ENCODE measurements around the gene HEXD.
A peak's percentile ranks its signal among the peaks of the same experiment; 100 is the strongest.

Gene HEXD

DNA sequence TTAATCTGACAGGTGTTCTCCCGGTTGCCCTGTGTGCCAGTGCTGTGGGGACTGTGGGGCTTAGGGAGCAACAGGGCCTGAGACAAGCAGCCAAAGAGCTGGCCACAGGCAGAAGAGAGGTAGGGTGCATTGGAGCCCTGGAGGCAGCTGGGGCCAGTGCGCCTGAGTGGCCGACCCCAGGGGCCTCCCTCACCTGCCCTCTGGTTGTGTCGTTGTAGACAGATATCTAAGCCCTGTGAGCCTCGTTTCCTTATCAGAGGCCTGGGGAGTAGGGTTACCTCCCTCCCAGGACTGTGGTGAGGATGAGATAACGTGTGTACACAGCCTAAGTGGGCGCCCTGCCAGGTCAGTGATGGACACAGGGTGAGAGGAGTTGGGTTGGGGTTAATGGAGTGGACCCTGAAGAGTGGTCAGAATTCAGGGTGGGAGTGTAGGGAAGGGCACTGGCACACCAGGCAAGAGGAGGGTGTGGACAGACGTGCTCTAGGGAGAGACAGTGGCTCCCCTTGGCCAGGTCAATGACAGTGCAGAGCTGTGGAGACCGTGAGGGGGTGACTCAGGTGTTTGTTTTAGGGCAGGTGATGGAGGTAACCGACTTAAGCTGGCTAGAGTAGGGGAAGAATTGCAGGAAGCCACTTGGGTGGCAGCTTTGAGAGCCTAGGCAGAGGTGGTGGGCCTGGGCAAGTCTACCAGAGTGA is 43.8 kb downstream of the HEXD start:
- DNase-seq, result no peak

- DNase-seq, result no peak
Observed at GRCh38 chr17:82463391-82463790, 45.2 kb downstream of the HEXD start.

DNA sequence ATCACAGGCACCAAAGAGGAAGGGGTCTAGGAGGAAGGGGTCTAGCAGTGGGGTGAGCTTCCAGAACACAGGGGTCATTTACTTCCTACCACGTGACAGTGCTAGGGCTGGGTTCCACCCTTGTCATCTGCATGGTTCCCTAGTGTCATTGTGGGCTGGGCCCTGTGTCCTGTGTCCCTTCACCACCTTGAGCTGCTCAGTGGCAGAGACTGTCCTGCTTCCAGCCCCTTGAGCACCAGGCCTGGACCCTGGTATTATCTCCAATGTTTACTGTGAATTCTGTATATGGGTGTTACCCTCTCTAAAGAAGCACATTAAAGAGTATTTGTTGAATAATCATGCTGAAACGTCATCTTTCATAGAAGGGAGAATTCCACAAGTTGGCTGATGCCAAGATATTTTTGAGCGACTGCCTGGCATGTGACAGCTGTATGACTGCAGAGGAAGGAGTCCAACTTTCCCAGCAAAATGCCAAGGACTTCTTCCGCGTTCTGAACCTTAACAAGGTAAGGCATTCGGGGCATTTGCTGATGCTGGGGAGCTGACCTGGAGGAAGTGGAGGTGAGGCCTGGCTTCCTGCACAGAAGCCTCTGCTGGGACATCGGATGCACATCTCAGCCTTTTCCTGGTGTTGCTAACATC is 45.9 kb downstream of the HEXD start:
- no peak for DNase-seq

GRCh38 chr17:82464567-82464929 is 46.4 kb downstream of the HEXD start:
- DNase-seq, result no peak

DNA sequence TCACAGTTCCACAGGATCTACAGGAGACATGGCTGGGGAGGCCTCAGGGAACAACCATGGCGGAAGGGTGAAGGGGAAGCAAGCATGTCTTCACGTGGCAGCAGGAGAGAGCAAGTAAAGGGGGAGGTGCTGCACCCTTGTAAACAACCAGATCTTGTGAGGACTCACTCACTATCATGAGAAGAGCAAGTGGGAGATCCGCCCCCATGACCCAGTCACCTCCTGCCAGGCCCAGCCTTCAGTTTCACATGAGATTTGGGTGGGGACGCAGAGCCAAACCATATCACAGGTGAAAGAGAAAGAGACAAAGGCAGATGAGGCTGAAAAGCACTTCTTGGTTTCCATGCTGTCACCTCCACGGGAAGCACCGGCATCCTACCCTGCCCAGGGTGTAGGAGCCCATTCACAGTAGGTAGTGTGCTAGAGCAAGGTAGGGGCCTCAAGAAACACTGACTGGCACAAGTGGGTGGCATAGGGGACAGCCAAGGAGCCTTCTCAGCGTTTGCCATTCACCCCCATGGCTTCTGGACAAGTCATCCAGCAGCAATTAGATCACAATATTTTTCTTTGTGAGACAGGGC is 47.0 kb downstream of the HEXD start:
- DNase-seq, result no peak

- DNase-seq, result no peak
Observed at GRCh38 chr17:82468692-82469091, 50.5 kb downstream of the HEXD start.

GRCh38 chr17:82470065-82470464 is 51.9 kb downstream of the HEXD start:
- no peak for DNase-seq

- DNase-seq, result peak; percentile 93
Observed at GRCh38 chr17:82474223-82475010, 56.3 kb downstream of the HEXD start.

DNA sequence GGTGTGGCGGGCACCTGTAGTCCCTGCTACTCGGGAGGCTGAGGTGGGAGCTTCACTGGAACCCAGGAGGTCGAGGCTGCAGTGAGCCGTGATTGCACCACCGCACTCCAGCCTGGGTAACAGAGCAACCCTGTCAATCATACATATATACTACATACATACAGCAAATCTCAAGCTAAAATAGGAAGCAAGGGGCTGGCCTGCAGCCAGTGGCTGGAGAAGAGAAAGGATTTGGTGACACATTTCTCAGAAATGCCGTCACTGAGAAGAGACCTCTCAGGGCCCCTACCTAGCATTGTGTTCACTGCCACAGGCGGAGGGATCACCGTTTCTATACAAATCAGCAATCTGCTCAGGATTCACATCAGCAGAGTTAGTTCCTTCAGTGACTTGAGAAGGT is 57.3 kb downstream of the HEXD start:
- no peak for DNase-seq

DNA sequence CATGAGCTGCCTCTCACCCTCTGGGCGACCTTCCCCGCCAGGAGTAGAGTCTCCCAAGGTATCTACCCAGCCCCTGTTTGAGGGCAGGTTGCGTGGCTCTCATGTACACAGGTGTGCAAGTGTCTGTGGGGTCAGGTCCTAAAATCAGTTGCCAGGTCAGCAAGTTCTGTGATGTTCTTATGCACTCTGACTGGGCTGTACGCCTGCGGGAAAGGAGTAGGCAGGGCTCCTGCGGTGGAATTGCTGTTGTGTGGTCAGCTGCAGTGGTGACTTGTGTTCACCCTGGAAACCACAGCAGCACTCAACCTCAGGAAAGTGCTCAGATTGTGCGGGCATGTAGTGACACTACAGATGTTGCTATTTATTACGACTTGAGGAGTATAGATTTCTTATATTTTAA is 59.8 kb downstream of the HEXD start:
- DNase-seq, result no peak

GRCh38 chr17:82479602-82480001 is 61.5 kb downstream of the HEXD start:
- no peak for DNase-seq

DNA sequence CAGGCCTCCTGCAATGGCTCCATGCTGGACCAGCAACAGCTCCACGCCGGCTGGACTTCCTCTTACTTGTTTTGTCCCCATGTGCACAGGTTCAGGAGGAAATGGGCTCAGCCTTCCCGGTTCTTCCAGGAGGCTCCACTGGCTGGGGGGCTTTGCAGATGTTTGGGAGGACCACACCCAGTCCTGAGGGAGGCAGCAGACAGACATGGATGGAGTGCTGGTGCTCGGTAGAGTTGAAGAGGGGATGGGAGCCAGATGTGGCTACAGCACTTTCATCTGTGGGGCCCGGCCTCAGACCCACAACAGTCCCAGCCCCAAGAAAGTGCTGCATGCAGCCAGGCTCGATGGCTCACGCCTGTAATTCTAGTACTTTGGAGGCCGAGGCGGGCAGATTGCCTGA is 62.2 kb downstream of the HEXD start:
- DNase-seq, result no peak

- DNase-seq, result no peak
Observed at GRCh38 chr17:82483204-82483660, 65.1 kb downstream of the HEXD start.

GRCh38 chr17:82483836-82484235 is 65.7 kb downstream of the HEXD start:
- no peak for DNase-seq

DNA sequence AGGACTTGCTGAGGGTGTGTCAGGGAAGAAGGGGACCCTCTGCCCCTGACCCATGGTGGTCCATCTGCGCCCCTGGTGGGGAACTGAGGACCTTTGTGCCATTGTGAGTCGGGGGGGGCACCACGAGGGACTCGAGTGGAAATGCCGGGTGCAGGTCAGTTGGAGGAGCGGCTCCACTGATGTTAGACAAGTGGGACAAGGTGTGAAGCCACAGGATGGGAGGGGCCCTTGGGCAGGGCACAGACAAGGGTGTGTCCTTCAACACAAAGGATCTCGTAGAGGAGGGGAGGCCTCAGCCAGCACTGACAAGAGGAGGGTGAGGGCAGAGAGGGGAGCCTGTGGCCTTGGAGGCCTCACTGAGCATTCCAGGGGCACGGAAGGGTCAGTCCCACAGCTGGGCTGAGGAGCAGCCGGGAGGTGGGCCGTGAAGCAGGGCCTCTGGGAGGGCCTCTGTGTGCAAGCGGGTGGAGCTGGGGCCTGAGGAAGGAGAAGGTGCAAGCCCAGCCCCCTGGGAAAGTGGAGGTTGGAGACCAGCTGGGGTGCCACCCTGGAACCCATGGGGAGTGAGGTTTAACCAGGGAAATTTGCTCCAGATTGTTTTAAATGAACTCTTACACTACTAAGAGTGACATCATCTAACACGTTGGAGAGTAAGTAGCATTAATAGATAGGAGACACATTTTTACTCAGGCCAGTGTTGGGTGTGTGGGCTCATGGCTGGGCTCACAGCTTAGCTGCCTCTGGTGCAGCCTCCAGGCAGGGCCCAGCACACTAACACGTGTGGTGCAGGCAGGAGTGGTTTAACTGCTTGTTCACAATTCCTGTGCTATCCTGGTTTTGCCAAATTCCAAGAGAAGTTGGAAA is 68.3 kb downstream of the HEXD start:
- no peak for DNase-seq

GRCh38 chr17:82487910-82488309 is 69.8 kb downstream of the HEXD start:
- no peak for DNase-seq

- DNase-seq, result no peak
Observed at GRCh38 chr17:82489117-82489516, 71.0 kb downstream of the HEXD start.

DNA sequence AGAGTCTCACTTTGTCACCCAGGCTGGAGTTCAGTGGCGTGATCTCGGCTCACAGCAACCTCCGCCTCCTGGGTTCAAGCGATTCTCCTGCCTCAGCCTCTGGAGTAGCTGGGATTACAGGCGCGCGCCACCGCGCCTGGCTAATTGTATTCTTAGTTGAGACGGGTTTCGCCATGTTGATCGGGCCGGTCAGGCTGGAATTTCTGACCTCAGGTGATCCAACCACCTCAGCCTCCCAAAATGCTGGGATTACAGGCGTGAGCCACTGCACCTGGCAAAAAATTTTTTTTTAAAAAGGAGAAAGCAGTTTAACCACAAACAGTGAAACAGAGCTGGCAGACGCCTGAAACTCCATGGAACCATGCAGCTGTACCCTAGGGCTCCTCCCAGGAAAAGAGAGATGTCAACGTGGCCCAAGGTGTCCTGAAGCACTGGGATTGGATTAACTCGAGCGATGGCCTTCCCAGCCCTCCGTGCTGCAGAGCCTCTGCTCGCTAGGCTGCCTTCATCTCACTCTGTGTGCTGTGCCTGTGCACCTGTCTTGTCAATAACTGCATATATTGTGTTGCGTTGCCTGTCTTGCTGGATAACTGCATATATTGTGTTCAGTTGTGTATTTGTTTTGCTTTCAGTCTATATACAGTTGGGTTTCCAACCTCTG is 71.8 kb downstream of the HEXD start:
- DNase-seq, result no peak

DNA sequence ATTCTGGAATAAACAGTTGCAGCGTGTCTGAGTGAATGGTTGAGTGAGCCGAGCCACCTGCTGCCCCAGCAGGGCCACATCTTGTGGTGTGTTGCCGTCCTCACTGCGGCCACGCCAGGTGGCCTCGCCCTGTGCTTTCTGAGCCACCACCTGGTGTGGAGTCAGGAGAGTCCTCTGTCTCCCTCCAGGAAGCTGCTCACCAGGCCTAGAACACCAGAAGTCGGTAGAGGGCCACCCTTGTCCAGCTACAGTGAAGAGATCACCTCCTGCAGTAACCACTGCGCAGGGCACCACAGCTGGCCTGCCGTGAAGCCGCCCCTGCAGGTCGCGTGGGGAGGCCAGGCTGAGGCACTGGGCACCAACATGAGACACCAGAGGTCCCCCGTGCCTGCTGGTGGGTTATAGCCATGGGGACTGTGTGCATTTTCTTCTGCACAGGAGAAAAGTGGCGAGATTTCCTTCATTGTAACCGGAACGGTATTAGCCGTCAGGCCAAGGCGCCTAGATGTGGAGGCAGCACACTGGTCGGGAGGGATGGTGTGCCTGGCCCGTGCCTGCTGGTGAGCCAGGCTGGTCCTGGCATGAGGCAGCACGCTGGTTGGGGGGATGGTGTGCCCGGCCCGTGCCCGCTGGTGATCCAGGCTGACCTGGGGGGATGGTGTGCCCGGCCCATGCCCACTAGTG is 72.5 kb downstream of the HEXD start:
- DNase-seq, result peak; percentile 53

DNA sequence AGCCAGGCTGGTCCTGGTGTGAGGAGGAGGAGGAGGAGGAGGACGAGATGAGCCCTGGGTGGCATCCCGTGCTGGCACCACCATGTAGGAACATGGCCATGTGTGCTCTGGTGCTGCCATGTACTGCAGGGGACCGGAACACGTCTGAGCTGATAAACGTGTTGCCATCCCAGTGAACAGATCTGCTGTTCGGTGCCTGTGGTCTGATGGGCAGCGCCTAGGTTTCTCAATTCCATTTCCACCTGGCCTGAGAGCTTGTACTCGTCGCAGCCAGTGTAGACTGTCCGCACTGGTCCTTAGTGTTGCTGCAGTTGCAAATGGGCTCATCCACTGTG is 73.0 kb downstream of the HEXD start:
- no peak for DNase-seq

GRCh38 chr17:82491533-82491932 is 73.4 kb downstream of the HEXD start:
- no peak for DNase-seq
